Midbrain (tissue), 1 donor: Measurements from ENCODE around the gene CIITA.
"Not testable (repeated sequence)": the region's sequence is repeated elsewhere in the genome, so short reads cannot be mapped to it uniquely, and the experiment has no call there.

ENCODE experiments used
- DNase-seq: peaks from one replicate; lab custom pipeline; 2025; lab: John Stamatoyannopoulos, UW

Gene CIITA, protein sequence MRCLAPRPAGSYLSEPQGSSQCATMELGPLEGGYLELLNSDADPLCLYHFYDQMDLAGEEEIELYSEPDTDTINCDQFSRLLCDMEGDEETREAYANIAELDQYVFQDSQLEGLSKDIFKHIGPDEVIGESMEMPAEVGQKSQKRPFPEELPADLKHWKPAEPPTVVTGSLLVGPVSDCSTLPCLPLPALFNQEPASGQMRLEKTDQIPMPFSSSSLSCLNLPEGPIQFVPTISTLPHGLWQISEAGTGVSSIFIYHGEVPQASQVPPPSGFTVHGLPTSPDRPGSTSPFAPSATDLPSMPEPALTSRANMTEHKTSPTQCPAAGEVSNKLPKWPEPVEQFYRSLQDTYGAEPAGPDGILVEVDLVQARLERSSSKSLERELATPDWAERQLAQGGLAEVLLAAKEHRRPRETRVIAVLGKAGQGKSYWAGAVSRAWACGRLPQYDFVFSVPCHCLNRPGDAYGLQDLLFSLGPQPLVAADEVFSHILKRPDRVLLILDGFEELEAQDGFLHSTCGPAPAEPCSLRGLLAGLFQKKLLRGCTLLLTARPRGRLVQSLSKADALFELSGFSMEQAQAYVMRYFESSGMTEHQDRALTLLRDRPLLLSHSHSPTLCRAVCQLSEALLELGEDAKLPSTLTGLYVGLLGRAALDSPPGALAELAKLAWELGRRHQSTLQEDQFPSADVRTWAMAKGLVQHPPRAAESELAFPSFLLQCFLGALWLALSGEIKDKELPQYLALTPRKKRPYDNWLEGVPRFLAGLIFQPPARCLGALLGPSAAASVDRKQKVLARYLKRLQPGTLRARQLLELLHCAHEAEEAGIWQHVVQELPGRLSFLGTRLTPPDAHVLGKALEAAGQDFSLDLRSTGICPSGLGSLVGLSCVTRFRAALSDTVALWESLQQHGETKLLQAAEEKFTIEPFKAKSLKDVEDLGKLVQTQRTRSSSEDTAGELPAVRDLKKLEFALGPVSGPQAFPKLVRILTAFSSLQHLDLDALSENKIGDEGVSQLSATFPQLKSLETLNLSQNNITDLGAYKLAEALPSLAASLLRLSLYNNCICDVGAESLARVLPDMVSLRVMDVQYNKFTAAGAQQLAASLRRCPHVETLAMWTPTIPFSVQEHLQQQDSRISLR

DNA sequence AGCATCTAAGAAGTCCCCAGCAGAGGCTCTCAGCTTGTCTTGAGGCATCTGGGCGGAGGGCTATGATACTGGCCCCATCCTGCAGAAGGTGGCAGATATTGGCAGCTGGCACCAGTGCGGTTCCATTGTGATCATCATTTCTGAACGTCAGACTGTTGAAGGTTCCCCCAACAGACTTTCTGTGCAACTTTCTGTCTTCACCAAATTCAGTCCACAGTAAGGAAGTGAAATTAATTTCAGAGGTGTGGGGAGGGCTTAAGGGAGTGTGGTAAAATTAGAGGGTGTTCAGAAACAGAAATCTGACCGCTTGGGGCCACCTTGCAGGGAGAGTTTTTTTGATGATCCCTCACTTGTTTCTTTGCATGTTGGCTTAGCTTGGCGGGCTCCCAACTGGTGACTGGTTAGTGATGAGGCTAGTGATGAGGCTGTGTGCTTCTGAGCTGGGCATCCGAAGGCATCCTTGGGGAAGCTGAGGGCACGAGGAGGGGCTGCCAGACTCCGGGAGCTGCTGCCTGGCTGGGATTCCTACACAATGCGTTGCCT, at the start of gene CIITA:
CIITA (plus strand) TSS at position 404 of the 543 bp plus-strand sequence; CDS start at position 533, 129 bp downstream.
- peak; percentile 60 for DNase-seq

DNA sequence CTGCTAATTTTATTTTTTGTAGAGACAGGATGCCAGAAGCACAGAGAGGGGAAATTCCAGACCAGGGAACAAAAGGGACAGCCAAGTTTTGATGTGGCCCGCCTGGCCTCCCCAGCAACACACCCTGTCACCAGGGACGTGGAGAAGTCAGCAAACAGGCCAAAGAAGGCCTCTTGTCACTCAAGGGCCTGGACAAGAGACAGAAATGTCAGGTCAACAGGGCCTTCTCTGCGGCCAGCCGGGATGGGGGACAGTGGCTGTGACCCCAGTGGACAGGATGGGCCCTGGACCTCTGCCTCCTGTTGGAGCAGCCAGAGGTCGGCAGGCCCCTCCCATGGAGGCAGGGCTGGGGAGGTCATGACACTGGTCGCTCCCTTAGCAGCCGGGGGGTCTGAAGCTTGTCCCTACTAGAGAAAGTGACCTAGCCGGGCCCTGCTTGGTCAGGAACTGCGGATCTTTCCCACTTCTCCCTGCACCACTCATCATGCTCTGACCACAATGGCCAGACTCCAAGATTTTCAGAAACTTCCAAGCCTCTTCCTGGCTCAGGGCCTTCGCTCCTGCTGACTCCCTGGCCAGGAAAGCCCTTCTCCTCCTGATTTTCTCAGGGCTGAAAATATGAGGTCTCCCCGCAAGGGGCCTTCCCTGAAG, 49.2 kb upstream of the CIITA start:
- DNase-seq = peak; percentile 36

DNA sequence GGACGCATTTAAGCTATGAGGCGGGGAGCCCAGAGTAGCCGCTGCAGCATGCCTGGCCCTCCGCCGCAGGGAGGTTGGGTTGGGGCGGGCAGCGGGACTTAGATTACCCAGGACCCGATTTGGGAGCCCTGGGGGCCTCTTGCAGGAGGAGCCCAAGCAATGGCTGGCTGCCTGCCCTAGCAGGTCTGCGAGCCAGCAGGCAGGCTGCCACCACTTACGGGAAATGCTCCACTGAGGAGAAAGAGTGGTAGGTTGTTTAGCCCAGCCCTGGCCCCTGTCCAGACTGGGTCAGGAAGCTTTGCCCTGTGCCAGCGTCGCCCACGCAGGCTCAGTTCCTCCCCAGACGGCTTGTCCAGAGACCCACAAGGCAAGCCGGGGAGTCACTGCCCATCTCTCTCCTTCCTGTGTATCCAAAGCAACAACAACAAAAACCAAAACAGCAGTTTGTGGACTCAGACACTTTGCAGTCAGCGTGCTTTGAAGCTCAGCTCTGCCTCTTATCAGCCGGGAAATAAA, 48.1 kb upstream of the CIITA start:
- DNase-seq = peak; percentile 87

DNA sequence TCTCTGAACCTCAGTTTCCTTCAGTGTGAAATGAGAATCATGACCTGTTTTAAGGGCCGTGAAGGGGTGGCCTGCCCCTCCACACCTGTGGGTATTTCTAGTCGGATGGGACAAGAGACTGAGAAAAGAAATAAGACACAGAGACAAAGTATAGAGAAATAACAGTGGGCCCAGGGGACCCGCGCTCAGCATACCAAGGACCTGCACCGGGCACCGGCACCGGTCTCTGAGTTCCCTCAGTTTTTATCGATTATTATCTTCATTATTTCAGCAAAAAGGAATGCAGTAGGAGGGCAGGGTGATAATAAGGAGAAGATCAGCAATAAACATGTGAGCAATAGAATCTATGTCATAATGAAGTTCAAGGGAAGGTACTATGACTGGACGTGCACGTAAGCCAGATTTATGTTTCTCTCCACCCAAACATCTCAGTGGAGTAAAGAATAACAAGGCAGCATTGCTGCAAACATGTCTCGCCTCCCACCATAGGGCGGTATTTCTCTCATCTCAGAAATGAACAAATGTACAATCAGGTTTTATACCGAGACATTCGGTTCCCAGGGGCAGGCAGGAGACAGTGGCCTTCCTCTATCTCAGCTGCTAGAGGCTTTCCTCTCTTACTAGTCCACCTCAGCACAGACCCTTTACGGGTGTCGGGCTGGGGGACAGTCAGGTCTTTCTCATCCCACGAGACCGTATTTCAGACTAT, 47.5 kb upstream of the CIITA start:
- not testable (repeated sequence) for DNase-seq

DNA sequence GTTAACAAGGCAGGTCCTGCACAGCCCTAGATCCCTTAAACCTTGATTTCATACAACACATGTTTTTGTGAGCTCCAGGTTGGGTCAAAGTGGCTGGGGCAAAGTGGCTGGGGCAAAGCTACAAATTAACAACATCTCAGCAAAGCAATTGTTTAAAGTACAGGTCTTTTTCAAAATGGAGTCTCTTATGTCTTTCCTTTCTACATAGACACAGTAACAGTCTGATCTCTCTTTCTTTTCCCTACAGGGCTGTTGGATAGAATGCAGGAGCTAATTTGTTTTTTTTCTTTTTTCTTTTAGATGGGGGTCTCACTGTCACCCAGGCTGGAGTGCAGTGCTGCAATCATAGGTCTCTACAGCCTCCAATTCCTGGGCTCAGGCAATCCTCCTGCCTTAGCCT, 46.8 kb upstream of the CIITA start:
- not testable (repeated sequence) for DNase-seq

DNA sequence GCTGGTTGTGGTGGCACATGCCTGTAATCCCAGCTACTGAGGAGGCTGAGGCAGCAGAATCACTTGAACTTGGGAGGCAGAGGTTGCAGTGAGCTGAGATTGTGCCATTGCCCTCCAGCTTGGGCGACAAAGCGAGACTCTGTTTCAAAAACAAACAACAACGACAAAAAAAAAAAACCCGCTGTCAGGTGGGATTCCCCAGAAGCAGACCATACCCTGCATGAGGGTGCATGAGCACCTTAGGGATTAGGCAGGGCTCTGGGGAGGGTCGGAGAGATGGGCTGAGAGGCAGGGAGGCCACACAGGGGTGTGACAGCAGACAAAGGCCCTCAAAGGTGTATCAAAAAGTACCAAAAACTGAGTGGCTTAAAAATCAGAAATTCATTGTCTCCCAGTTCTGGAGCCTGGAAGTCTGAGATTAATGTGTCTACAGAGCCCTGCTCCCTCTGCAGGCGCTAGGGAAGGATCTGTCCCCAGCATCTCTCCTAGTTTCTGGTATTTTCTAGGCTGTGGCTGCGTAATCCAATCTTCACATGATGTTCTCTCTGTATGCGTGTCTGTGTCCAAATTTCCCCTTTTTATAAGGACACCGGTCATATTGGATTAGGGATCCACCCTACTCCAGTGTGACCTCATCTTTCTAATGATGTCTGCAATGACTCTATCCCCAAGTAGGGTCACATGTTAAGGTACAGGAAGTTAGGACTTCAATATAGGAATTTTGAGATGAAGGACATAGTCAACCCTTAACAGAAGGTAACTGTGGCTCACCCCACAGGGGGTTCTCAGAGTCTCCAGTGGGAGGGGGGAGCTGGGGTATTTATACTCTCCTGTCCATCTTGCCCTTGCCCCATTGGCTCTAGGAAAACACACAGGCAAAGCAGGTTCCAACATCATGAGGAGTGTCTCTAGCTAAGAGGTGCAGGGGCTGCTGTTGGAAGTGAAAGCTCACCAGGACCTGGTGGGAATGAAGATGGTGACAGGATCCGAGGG, 44.8 kb upstream of the CIITA start:
- DNase-seq = no peak

DNA sequence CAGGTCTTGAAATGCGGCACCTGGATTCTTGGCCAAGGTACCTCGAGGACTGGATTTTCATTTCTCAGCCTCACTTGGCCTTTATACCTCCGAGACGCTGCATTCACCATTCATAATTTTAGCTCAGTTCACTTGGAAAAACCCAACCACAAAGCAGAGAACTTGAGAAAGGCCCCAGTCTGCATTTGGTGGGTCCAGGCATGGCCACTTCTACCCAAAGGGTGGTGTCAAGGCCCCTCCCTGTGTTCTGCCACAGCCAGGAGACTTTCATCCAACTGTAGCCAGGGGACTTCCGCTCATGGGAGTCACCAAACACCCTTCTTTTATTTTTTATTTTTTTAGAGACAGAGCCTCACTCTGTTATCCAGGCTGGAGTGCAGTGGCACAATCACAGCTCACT, 43.7 kb upstream of the CIITA start:
- DNase-seq = no peak

DNA sequence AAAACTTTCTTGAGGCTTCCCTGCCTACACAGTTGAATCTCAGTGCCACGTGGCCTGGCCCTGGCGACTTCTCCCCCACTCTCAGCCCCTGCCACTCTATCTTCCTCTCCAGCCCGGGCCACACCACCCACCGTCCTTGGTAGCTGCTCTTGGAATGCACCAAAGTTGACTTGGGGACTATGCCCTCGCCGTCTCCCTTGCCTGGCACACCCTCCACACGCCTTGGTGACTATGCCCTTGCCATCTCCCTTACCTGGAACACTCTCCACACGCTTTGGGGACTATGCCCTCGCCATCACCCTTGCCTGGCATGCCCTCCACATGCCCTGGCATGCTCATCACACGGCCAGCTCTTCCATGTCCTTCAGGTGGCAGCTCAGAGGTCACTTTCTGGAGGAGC, 42.9 kb upstream of the CIITA start:
- no peak for DNase-seq

DNA sequence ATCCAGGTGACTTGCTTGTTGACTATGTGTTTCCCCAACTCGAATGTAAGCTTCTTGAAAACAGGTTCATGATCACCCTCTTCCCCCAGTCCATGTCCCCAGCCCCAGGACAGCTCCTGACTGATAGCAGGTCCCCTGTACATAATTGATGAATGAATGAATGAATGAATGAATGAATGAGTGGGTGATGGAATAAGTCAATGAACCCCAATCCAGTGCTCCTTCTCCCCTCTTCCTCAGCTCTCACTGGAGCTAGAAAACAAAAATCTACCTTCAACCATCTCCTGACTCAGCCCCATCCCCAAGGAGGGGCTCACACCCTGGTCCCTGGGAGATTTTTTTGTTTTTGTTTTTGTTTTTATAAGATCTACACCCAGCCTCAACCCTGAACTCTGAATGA, 42.2 kb upstream of the CIITA start:
- DNase-seq = no peak

DNA sequence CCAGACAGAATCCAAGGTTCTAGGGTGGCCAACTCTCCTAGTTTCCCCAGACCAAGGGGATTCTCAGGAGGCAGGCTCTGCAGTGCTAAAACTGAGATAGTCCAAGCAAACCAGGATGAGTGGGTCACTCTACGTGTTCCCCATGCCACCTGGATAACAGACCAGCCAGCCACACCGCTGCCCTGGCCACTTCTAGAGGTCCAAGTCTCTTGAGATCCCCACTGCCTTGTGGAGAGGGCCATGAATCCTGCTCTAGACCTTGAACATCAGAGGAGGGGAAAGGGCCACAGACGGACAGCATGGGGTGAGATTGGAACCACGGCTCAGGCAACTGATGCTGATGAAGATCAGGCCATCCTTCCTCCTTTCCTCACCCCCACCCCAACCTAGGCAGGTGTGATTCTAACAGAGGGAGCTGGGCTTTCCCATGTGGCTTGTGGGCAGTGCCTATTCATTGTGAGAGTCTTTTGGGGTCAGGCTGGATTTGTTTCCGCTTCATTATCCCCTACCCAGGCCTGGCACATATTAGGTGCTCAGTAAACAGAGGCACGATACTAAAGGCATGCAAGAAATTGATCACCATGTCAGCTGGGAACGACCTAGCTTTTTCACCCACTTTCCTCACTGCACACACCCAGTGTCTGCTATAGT, 41.6 kb upstream of the CIITA start:
- no peak for DNase-seq

DNA sequence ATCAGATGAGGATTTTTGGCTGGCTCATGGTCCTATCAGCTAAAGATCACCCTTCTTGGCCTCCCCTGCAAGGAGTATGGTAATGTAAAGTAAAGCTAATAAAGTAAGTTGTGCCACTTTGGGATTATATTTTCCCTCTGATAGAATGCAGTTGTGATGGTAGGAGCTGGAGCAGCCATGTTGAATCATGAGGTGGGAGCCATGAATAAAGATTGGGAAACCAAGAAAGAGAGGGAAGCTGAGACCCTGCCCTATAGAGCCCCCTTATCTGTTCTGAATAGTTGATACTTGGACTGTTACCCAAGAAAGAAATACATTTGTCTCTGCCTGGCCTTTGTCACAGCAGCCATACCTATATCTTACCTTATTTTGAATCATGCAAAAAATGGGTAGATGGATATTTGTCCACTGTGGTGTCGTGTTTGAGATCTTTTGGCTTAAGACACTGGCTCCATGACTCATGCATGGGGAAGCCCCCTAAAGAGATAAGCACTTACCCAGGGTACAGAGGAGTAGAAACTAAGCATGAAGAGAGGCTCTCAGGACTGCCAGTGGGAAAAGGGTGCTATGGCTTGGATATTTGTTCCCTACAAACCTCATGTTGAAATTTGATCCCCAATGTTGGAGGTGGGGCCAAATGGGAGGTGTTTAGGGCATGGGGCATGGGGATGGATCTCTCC, 40.7 kb upstream of the CIITA start:
- DNase-seq = no peak

DNA sequence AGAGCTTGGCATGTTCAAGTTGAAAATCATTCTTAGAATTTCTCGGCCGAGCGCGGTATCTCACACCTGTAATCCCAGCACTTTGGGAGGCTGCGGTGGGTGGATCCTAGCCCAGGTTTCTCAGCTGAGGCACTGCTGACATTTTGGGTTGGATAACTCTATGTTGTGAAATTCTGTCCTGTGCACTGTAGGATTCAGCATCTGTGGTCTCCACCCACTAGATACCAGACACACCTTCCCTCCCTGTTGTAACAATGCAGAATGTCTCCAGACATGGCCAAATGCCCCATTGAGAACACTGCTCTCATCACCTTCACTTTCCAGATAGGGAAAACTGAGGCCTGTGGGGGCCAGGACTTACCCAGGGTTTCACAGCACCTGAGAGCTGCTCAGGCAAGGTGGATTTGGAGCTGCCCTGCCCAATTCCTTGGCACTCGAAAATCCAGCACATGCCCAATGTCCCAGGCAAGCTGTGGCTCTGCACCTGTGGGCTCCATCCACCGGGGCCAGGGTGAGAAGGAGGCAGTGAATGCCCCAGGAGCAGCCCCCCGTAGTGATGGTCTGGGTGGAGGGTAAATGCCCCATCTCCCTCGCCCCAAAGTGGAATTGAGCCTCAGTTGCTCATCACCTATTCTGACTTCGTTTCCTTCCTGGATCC, 38.3 kb upstream of the CIITA start:
- no peak for DNase-seq

DNA sequence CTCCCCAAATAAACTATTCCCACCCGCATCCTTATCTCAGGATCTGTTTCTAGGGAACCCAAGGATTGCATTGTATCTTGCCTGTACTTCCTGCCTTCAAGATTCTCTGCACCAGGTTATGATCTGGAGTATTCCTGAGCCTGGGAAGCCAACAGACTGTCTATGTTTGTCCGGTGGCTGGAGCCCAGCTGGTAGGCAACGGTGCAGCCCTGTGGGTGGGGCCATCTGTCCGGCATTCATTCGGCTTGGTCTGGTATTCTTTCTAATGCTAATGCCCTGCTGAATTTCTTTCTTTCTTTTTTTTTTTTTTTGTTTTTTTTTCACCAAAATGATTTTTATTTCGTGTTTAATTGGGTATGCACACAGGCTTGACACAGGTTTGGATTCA, 37.7 kb upstream of the CIITA start:
- DNase-seq = no peak

DNA sequence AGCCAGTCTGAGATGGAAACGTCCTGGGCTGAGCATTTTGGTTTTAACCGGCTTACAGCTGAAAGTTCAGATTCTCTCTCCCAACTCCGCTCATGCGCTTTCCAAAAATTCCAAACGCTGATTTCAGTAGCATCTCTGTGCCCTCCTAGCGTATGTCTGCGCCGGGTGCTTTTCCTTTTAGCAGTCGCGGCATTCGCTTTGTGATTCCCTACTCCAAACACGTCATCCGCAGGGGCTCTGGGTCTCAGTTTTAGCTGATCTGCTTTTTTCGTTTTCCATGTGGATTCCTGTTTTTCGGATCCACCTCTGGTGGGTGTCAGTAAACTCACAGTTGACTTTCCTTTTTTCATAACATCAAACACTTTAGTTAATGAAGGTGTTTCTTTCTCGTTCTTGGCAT, 36.3 kb upstream of the CIITA start:
- DNase-seq = no peak

DNA sequence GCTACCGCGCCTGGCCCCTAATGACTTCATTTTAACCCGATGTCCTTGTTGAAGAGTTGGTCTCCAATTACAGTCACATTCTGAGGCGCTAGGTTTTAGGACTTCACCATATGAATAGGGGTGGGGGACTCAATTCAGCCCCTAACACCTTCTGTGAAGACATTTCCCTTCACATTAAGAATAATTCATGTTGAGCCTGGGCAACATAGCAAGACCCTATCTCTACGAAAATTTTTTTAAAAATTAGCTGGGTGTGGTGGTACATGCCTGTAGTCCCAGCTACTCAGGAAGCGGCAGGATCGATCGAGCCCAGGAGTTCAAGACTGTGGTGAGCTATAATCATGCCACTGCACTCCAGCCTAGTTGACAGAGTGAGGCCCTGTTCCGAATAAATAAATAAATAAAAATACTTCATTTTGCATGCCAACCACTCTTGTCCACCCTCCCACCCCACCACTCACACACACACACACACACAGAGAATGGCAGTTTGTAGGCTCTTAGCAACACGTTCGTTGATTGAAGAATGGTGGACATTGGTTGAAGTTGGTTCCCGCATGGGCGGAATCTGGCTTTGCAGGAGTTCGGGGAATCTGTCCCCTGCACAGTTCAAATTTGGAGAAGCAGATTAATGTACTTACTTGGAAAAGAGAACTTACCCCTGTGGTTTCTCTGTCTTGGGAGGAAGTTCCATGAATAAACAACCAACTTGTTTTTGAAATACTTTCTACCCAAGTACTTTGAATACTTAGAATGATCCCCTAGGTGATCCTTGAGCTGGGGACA, 30.6 kb upstream of the CIITA start:
- no peak for DNase-seq

DNA sequence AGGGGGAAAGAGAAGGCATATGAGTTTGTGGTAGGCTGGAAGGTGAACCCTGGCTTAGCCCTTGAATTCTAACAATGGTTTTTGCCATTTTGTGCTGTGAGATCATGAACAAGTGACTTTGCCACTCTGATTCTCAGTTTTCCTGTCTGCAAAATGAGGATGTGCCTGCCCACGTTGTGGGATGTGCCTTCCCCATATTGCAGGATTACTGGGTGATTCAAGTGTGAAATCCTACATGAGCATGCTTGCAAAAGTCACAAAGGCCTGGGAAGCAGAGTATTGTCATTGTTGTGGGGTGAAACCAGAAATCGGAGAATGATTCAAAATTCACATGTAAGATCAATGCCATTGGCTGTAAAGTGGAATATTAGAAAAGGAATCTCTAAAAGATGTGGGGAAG, 29.8 kb upstream of the CIITA start:
- DNase-seq = no peak
